ENCODE data around the gene ADO.

DNA sequence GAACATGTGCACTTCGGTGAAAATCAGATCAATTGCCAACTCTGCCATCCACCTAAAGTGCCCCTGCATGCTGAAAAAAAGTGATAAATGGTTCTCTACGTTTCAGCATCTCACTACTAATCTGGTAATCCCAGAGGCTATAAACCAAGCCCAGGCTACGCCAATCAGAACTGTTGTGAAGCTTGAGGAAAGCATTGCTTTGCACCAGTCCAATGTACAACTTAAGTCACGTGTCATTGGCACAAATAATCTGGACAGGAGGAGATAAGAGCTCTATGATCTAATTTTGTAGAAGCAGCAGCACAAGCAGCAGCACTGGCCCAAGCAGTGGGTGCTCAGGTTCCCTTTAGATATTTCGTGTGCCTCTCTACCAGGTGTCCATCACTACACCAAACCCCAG, 16.1 kb downstream of the ADO start:
- TF ChIP-seq CTCF (conservative IDR thresholded peaks at IDR 0.05), result no peak
- TF ChIP-seq EZH2 (IDR thresholded peaks at IDR 0.05; ENCODE audit: low read depth), result no peak
